Common myeloid progenitor, CD34-positive (primary cell): Measurements from ENCODE around the gene KCNA3.
"Not testable (repeated sequence)": the region's sequence is repeated elsewhere in the genome, so short reads cannot be mapped to it uniquely, and the experiment has no call there.

Experiments
- CTCF ChIA-PET: fragments of 350-600 bp; sonication (Branson Sonifier 250); formaldehyde crosslinking; loops from one replicate; lab custom pipeline; 2021; ENCODE audit warnings: antibody characterized with exemption; lab: Charles Lee
- POLR2A ChIA-PET: fragments of 350-600 bp; sonication (Branson Sonifier 250); formaldehyde crosslinking; loops from one replicate; lab custom pipeline; 2021; ENCODE audit warnings: antibody characterized with exemption; lab: Charles Lee
- DNase-seq, 3 donors: peaks; one replicate each; pipeline versions ENCODE4 v3.0.0 to v3.0.0-alpha.2; 2013
- H3K27ac ChIP-seq, 2 experiments: 1 replicate in 1 of 2; 2 replicates in 1 of 2; pipeline ENCODE4 v1.7.0; 2013; ENCODE audit warnings: inconsistent platforms in 2 of 2, low read length in 2 of 2, mild to moderate bottlenecking in 2 of 2, low read depth in 1 of 2, moderate library complexity in 1 of 2; ENCODE audit not compliant: severe bottlenecking in 2 of 2, insufficient read depth in 1 of 2, poor library complexity in 1 of 2
- H3K27me3 ChIP-seq, 5 experiments: replicated peaks in 2 of 5; 1 replicate in 3 of 5; 2 replicates in 2 of 5; pipeline versions ENCODE4 v1.6.1 to v1.7.0; 2013; ENCODE audit warnings: low read length in 4 of 5, mild to moderate bottlenecking in 2 of 5, moderate library complexity in 2 of 5, inconsistent platforms in 1 of 5; ENCODE audit not compliant: insufficient read depth in 5 of 5, control insufficient read depth in 4 of 5
- H3K36me3 ChIP-seq, 4 experiments: 1 replicate in 2 of 4; 2 replicates in 2 of 4; pipeline versions ENCODE4 v1.6.1 to v1.7.0; 2013; ENCODE audit warnings: low read length in 3 of 4, control low read depth in 1 of 4, mild to moderate bottlenecking in 1 of 4; ENCODE audit not compliant: control insufficient read depth in 4 of 4, insufficient read depth in 4 of 4
- H3K4me1 ChIP-seq, 4 experiments: 1 replicate in 3 of 4; 2 replicates in 1 of 4; pipeline versions ENCODE4 v1.6.1 to v1.7.1; 2013; ENCODE audit warnings: low read length in 3 of 4, mild to moderate bottlenecking in 3 of 4, control low read depth in 1 of 4, inconsistent platforms in 1 of 4, moderate library complexity in 1 of 4; ENCODE audit not compliant: control insufficient read depth in 4 of 4, insufficient read depth in 4 of 4; ENCODE audit errors: control extremely low read depth in 1 of 4
- H3K4me3 ChIP-seq, 7 experiments: 1 replicate in 4 of 7; 2 replicates in 3 of 7; pipeline versions ENCODE4 v1.5.1 to v1.7.0; 2013; ENCODE audit warnings: mild to moderate bottlenecking in 7 of 7, low read length in 6 of 7, moderate library complexity in 6 of 7, inconsistent platforms in 2 of 7, low read depth in 2 of 7, control low read depth in 1 of 7; ENCODE audit not compliant: insufficient read depth in 4 of 7, control insufficient read depth in 1 of 7; ENCODE audit errors: extremely low read depth in 1 of 7
- H3K9me3 ChIP-seq, 5 experiments: 1 replicate in 4 of 5; 2 replicates in 1 of 5; pipeline versions ENCODE4 v1.6.1 to v1.7.1; 2013; ENCODE audit warnings: low read length in 4 of 5, mild to moderate bottlenecking in 2 of 5, inconsistent platforms in 1 of 5, low read depth in 1 of 5, moderate library complexity in 1 of 5; ENCODE audit not compliant: control insufficient read depth in 4 of 5, insufficient read depth in 2 of 5; ENCODE audit errors: control extremely low read depth in 1 of 5
- WGBS: methylation state at CpG from one replicate; pipeline ENCODE4 v1.1.5; 2013; ENCODE audit not compliant: insufficient coverage; 5-methylcytosine and 5-hydroxymethylcytosine counted together

KCNA3 gene

DNA sequence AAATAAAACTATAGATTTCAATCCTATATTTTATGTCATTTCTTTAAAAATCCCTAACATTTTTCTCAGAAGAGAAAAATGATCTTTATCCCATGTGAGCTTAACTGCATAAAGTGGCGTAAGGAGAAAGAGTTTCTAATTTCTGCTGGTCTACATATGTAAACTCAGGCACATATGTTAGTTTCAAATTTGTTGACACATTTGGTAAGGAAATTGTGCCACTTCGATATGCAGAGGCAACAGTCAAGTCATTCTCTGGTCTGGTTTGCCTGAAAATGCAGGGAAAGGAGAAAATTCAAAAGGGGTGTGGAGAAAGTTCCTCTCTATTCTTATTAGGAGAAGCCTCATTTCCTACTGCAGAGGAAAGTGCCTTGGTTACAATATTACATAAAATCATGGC, 11.5 kb downstream of the KCNA3 start:
- ChIA-PET CTCF (interaction anchor here (1.5 to 2.3 kb wide), 3 partner anchors 10 to 102 kb away, joined by 3 to 5 read pairs (median 4); no protein-coding TSS in a partner anchor), POLR2A (no interaction called here)
- H3K27ac ChIP-seq: no peak overlapping the region
- WGBS: 100% methylated on average over 2 of the region's 2 CpGs
- no peak for DNase-seq
- H3K9me3 ChIP-seq: no peaks in the 10 kb centered on the region
- peaks cover 0 to 13% (median 9%) of the 10 kb centered on the region in 4 experiments for H3K36me3 ChIP-seq
- H3K27me3 ChIP-seq: peaks cover 0 to 11% (median 0%) of the 10 kb centered on the region in 5 experiments
- no peaks in the 10 kb centered on the region for H3K4me1 ChIP-seq
- no peak overlapping the region for H3K4me3 ChIP-seq

DNA sequence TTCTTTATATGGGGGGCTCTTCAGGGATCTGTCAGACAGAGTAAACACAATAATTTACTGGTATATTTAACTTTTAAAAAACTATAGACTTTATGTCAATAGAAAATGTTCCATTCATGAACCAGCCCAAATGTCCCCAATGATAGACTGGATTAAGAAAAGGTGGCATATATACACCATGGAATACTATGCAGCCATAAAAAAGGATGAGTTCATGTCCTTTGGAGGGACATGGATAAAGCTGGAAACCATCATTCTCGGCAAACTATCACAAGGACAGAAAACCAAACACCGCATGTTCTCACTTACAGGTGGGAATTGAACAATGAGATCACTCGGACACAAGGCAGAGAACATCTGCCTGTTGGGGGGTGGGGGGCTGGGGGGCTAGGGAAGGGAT, 15.2 kb downstream of the KCNA3 start:
- H3K27ac ChIP-seq, DNase-seq, CTCF ChIA-PET, H3K4me3 ChIP-seq, H3K36me3 ChIP-seq, H3K4me1 ChIP-seq, H3K9me3 ChIP-seq, POLR2A ChIA-PET: not testable (repeated sequence)
- WGBS: no CpG with 5 or more reads among the region's 3 CpGs
- peaks cover 0 to 13% (median 0%) of the 10 kb centered on the region in 5 experiments for H3K27me3 ChIP-seq

DNA sequence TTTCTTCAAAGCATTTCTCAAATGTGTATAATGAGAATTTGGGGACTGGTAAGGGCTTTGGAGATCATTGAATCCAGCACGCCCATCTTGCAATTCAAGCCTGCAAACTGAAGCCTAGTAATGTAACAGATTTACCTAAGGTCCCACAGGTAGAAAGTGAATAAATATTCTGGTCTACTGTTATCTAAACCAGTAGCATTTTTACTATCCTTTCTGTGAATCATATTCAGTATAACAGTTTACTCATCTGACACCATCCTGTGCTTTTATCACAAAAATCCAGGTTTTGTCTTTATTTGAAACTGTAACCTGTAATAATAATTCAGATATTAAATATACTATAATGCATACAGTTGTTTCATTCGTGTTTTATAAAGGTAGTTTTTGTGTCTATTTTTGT, 17.4 kb downstream of the KCNA3 start:
- Histone ChIP-seq H3K27ac (no peak overlapping the region), H3K36me3 (peaks cover 0 to 6% (median 3%) of the 10 kb centered on the region in 4 experiments), H3K27me3 (peaks cover 0 to 23% (median 0%) of the 10 kb centered on the region in 5 experiments), H3K4me3 (no peak overlapping the region), H3K4me1 (no peaks in the 10 kb centered on the region), H3K9me3 (no peaks in the 10 kb centered on the region)
- no CpG with 5 or more reads among the region's 2 CpGs for WGBS
- POLR2A ChIA-PET: no interaction called here
- DNase-seq: no peak
- CTCF ChIA-PET: interaction anchor here (0.6 to 2.3 kb wide), 4 partner anchors 9 to 1253 kb away, joined by 3 to 6 read pairs (median 4); no protein-coding TSS in a partner anchor

DNA sequence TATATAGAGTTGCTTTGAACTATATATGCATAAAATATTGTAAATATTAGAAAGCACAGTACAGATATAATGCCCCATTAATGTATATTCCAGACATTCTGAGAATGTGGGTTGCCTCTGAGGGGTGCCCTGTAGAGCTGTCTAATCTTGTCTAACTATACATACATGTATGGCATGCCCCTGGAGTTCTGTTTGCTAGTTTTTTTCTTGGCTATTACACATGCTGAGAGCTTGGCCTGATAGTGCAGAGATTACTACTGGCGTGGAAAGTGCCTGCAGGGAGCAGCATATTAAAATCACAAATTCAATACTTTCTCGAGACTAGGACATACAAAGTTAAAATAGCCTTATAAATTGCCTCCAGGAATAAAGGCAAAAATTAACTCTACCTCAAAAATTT, 24.1 kb downstream of the KCNA3 start:
- CTCF ChIA-PET: interaction anchor here (1.7 kb wide), 1 partner anchor 17 kb away, joined by 3 read pairs; no protein-coding TSS in a partner anchor
- no peak for DNase-seq
- H3K9me3 ChIP-seq: no peaks in the 10 kb centered on the region
- no peak overlapping the region for H3K27ac ChIP-seq
- peaks cover 0 to 50% (median 15%) of the 10 kb centered on the region in 5 experiments for H3K27me3 ChIP-seq
- WGBS: 90% methylated on average over 2 of the region's 2 CpGs
- H3K4me1 ChIP-seq: peaks cover 10 to 24% (median 17%) of the 10 kb centered on the region in 4 experiments
- POLR2A ChIA-PET: no interaction called here
- no peak overlapping the region for H3K4me3 ChIP-seq
- H3K36me3 ChIP-seq: peaks cover 0 to 2% (median 0%) of the 10 kb centered on the region in 4 experiments

DNA sequence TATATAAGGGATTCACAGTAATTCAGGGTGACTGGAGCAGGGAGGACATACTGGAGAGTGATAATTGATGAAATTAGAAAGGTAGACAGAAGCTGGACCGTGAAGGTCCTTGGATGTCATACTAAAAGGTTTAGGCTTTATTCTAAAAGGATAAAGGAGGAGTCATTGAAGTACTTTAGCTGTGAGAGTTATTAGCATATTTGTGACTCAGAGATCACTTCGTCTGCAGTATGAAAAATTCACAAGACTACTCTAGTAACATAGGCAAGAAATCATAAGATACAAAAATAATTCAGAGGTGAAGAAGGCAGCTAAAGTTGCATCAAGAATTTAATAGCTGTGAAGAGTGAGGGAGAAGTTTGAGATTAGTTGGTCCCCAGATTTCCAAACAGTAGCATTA, 26.3 kb downstream of the KCNA3 start:
- Histone ChIP-seq H3K27me3 (peaks cover 0 to 52% (median 15%) of the 10 kb centered on the region in 5 experiments), H3K4me1 (peaks cover 17 to 37% (median 27%) of the 10 kb centered on the region in 4 experiments)

DNA sequence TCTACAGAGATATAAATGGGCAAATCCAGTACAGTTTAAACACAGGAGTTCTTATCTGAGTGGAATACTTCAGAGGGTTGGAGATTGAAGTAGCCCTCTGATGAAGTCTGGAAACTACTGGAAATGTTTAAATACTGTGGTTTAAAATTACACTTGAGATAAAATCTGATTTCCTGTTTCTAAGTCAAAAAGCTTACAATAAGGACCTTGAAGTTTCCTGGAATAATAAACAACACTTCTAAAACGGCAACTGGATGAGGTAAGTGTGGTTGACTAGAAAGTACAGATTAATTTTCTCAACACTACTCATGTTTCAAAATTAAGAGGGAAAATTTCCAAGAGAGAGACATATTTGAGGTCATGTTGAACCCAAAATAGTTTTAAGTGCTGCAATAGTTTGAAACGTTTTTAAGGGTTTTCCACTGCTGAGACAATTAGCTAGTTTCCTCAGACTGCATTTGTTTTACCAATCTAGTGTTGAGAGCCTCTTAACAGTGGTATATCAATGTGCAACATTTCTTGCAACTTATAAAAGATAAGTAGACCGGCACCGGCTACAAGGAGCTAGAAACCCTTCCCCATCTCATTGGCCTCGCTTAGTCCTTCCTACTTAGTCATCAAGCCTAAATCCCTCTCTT, 27.4 kb downstream of the KCNA3 start:
- DNase-seq: peak in 2 of 3 donors; percentile 25 to 48
- CTCF ChIA-PET: interaction anchor here (0.7 to 2.4 kb wide), 8 partner anchors 10 to 137 kb away, joined by 3 to 7 read pairs (median 3); no protein-coding TSS in a partner anchor
- 18% methylated on average over 4 of the region's 5 CpGs for WGBS
- peak overlapping the region in 1 of 7 experiments; percentile 35 for H3K4me3 ChIP-seq
- POLR2A ChIA-PET: no interaction called here
- no peaks in the 10 kb centered on the region for H3K9me3 ChIP-seq
- H3K27me3 ChIP-seq: peaks cover 0 to 44% (median 15%) of the 10 kb centered on the region in 5 experiments
- peaks cover 17 to 39% (median 30%) of the 10 kb centered on the region in 4 experiments for H3K4me1 ChIP-seq
- H3K27ac ChIP-seq: no peak overlapping the region
- no peaks in the 10 kb centered on the region for H3K36me3 ChIP-seq

More for the DNA sequence above, 26.3 kb downstream of the KCNA3 start:
- CTCF ChIA-PET: interaction anchor here (0.8 to 2.4 kb wide), 8 partner anchors 9 to 139 kb away, joined by 3 to 7 read pairs (median 3); no protein-coding TSS in a partner anchor
- 91% methylated on average over 1 of the region's 2 CpGs for WGBS
- peaks cover 0 to 2% (median 0%) of the 10 kb centered on the region in 4 experiments for H3K36me3 ChIP-seq
- no peak overlapping the region for H3K4me3 ChIP-seq
- no peaks in the 10 kb centered on the region for H3K9me3 ChIP-seq
- POLR2A ChIA-PET: no interaction called here
- H3K27ac ChIP-seq: no peak overlapping the region
- no peak for DNase-seq
